ENCODE data around the gene G3BP1. TPM values are rescaled to one million over a fixed set of nuclear protein-coding genes. Genes with fewer than 3 reads are reported as not detected.

Gene G3BP1
- total RNA-seq, 1 donor from 2014 or later = 127 TPM

DNA sequence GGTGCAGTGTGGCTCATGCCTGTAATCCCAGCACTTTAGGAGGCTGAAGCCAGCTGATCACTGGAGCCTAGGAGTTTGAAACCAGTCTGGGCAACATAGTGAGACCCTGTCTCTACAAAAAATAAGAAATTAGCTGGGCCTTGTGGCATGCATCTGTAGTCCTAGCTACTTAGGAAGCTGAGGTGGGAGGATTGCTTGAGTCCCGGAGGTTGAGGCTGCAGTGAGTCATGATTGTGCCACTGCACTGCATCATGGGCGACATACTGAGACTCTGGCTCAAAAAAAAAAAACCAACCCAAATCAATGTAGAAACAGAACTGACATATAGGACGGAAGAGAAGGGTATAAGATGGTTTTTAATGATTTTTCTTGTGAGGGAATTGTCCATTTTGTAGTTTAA, 27.7 kb downstream of the G3BP1 start:
- H3K4me3 Mint-ChIP-seq (ENCODE audit: unreplicated experiment) = no peak overlapping the region
- no peak overlapping the region for H3K27ac Mint-ChIP-seq (ENCODE audit: unreplicated experiment)
- peaks cover 3% of the 10 kb centered on the region for H3K9me3 Mint-ChIP-seq (ENCODE audit: unreplicated experiment)
- H3K27me3 Mint-ChIP-seq (ENCODE audit: unreplicated experiment) = no peaks in the 10 kb centered on the region
- TF ChIP-seq, protein P1, sequence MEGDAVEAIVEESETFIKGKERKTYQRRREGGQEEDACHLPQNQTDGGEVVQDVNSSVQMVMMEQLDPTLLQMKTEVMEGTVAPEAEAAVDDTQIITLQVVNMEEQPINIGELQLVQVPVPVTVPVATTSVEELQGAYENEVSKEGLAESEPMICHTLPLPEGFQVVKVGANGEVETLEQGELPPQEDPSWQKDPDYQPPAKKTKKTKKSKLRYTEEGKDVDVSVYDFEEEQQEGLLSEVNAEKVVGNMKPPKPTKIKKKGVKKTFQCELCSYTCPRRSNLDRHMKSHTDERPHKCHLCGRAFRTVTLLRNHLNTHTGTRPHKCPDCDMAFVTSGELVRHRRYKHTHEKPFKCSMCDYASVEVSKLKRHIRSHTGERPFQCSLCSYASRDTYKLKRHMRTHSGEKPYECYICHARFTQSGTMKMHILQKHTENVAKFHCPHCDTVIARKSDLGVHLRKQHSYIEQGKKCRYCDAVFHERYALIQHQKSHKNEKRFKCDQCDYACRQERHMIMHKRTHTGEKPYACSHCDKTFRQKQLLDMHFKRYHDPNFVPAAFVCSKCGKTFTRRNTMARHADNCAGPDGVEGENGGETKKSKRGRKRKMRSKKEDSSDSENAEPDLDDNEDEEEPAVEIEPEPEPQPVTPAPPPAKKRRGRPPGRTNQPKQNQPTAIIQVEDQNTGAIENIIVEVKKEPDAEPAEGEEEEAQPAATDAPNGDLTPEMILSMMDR (IDR thresholded peaks at IDR 0.05; ENCODE audit: partially characterized antibody, unreplicated experiment) = no peak
- DNase-seq = no peak
- H3K36me3 Mint-ChIP-seq (ENCODE audit: unreplicated experiment) = no peaks in the 10 kb centered on the region
- H3K4me1 Mint-ChIP-seq (ENCODE audit: low read depth, unreplicated experiment) = no peaks in the 10 kb centered on the region

DNA sequence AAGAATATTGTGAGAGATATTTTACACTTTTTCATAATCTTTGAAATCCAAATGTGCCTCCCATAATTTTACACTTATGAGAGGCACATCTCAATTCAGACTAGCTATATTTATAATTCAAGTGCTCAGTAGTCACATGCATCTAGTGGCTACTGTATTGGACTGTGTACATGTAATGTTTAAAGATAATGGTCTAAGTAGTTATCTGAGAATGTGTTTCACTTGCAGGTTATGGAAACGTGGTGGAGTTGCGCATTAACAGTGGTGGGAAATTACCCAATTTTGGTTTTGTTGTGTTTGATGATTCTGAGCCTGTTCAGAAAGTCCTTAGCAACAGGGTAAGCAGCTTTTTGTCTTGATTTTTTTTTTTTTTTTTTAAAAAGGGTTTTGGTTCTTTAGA, 28.8 kb downstream of the G3BP1 start:
- Mint-ChIP-seq H3K4me3 (ENCODE audit: unreplicated experiment) (no peak overlapping the region), H3K4me1 (ENCODE audit: low read depth, unreplicated experiment) (no peaks in the 10 kb centered on the region), H3K36me3 (ENCODE audit: unreplicated experiment) (no peaks in the 10 kb centered on the region), H3K27ac (ENCODE audit: unreplicated experiment) (no peak overlapping the region), H3K9me3 (ENCODE audit: unreplicated experiment) (peaks cover 3% of the 10 kb centered on the region), H3K27me3 (ENCODE audit: unreplicated experiment) (no peaks in the 10 kb centered on the region)
- TF ChIP-seq, protein P1 (IDR thresholded peaks at IDR 0.05; ENCODE audit: partially characterized antibody, unreplicated experiment) = no peak
- no peak for DNase-seq

DNA sequence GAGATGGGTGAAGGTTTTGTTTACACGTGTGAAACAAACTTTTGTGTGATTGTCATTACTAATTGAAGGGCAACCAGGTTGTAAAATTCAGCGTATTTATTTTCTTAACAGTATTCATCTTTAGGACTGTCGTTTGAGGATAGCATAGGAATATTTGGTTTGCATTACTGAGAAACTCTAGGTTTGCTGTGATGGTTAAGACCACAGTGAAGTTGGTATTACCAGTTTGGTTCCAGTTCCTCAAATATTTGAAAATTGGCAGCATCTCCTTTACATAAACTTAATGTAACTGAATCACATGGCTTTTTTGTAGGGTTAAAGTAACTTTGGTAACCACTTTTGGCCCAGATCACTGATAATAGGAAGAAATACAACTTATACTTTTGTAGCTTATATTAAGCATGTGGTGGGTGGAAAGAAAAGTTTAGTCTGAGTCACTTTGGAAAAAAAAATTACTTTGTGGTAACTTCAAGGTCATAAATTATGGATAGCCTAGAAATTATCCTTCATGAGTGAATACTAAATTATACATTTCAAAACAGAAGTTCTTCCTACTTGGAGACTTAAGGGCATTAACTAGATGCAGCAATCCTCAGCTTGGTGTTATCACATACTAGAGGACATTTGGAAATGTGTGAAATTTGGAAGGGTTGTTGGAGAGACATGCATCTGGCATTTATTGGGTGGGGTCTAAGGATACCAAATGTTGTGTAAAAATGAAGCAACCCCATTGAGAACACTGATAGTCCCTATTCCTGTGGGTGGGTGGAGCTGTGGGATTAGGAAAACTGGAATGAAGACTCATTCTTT, 33.9 kb downstream of the G3BP1 start:
- Mint-ChIP-seq H3K4me1 (ENCODE audit: low read depth, unreplicated experiment) (no peaks in the 10 kb centered on the region), H3K9me3 (ENCODE audit: unreplicated experiment) (no peaks in the 10 kb centered on the region), H3K36me3 (ENCODE audit: unreplicated experiment) (no peaks in the 10 kb centered on the region), H3K4me3 (ENCODE audit: unreplicated experiment) (no peak overlapping the region), H3K27ac (ENCODE audit: unreplicated experiment) (no peak overlapping the region), H3K27me3 (ENCODE audit: unreplicated experiment) (no peaks in the 10 kb centered on the region)
- DNase-seq = no peak
- TF ChIP-seq, protein P1 (IDR thresholded peaks at IDR 0.05; ENCODE audit: partially characterized antibody, unreplicated experiment) = no peak

DNA sequence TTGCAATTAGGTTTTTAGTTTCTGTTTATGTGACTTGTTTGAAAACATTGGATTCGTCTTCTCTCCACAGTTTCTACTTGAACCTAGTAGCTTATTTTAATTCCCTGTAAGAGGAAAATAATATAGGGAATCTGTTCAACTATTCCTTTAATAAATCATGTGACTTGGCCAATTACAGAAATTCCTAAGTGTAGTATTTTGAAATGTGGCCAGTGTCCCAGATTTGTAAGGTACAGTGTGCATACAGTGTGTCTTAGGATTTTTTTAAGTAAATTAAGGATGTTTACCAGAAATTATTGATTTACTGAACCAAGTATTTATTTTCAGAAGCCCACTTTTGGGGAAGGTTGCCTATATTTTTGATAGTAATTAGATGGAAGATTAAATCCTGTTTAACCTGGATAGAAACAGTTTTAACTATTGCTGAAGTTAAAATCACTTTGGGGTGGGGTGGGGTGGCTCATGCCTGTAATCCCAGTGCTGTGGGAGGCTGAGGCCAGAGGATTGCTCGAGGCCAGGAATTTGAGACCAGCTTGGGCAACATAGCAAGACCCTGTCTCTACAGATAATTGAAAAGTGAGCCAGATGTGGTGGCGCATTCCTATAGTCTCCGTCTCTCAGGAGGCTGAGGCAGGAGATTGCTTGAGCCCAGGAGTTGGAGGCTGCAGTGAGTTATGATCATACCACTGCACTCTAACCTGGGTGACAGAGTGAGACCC, 36.9 kb downstream of the G3BP1 start:
- no peaks in the 10 kb centered on the region for H3K9me3 Mint-ChIP-seq (ENCODE audit: unreplicated experiment)
- no peak overlapping the region for H3K27ac Mint-ChIP-seq (ENCODE audit: unreplicated experiment)
- H3K4me1 Mint-ChIP-seq (ENCODE audit: low read depth, unreplicated experiment) = no peaks in the 10 kb centered on the region
- peaks cover 5% of the 10 kb centered on the region for H3K36me3 Mint-ChIP-seq (ENCODE audit: unreplicated experiment)
- H3K27me3 Mint-ChIP-seq (ENCODE audit: unreplicated experiment) = no peaks in the 10 kb centered on the region
- TF ChIP-seq, protein P1 (IDR thresholded peaks at IDR 0.05; ENCODE audit: partially characterized antibody, unreplicated experiment) = no peak
- H3K4me3 Mint-ChIP-seq (ENCODE audit: unreplicated experiment) = no peak overlapping the region
- DNase-seq = no peak

DNA sequence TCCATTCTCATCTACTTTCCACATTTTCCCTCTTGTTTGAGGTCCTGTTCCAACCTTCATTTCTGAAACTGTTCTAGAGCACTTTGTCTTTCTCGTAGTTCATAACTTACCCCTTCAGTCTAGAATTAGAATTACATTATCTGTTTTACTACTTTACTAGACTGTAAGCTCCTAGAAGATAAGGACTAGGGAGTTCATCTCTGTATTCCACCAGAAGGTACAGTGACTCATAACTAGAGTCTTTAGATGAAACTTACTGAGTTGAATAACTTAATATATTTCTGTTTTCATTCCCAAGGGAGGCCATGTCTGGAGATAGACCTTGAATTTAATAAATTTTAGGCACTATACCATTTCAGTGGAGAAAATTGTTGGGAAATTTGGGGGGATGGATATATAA, 38.7 kb downstream of the G3BP1 start:
- H3K27me3 Mint-ChIP-seq (ENCODE audit: unreplicated experiment) = no peaks in the 10 kb centered on the region
- peaks cover 5% of the 10 kb centered on the region for H3K36me3 Mint-ChIP-seq (ENCODE audit: unreplicated experiment)
- TF ChIP-seq, protein P1 (IDR thresholded peaks at IDR 0.05; ENCODE audit: partially characterized antibody, unreplicated experiment) = no peak
- DNase-seq = no peak
- H3K4me1 Mint-ChIP-seq (ENCODE audit: low read depth, unreplicated experiment) = no peaks in the 10 kb centered on the region
- no peaks in the 10 kb centered on the region for H3K9me3 Mint-ChIP-seq (ENCODE audit: unreplicated experiment)
- H3K4me3 Mint-ChIP-seq (ENCODE audit: unreplicated experiment) = no peak overlapping the region
- H3K27ac Mint-ChIP-seq (ENCODE audit: unreplicated experiment) = no peak overlapping the region
